ENCODE data around the gene NUDT16L1.

GRCh38 chr16:4648917-4649316 lies 44.4 kb upstream of the NUDT16L1 start:
- TF ChIP-seq NFYB (CRISPR knock-in tag; conservative IDR thresholded peaks at IDR 0.05; ENCODE audit: low read depth) (no peak), ELF4 (CRISPR knock-in tag; IDR thresholded peaks at IDR 0.05; ENCODE audit: low read depth) (no peak), SP1 (CRISPR knock-in tag; conservative IDR thresholded peaks at IDR 0.05) (no peak), AFF4 (CRISPR knock-in tag; IDR thresholded peaks at IDR 0.05; ENCODE audit: borderline replicate concordance) (no peak), ZNF396 (CRISPR knock-in tag; IDR thresholded peaks at IDR 0.05; ENCODE audit: borderline replicate concordance) (no peak), ZBTB43 (CRISPR knock-in tag; IDR thresholded peaks at IDR 0.05) (no peak)
- TF ChIP-seq, protein P1, sequence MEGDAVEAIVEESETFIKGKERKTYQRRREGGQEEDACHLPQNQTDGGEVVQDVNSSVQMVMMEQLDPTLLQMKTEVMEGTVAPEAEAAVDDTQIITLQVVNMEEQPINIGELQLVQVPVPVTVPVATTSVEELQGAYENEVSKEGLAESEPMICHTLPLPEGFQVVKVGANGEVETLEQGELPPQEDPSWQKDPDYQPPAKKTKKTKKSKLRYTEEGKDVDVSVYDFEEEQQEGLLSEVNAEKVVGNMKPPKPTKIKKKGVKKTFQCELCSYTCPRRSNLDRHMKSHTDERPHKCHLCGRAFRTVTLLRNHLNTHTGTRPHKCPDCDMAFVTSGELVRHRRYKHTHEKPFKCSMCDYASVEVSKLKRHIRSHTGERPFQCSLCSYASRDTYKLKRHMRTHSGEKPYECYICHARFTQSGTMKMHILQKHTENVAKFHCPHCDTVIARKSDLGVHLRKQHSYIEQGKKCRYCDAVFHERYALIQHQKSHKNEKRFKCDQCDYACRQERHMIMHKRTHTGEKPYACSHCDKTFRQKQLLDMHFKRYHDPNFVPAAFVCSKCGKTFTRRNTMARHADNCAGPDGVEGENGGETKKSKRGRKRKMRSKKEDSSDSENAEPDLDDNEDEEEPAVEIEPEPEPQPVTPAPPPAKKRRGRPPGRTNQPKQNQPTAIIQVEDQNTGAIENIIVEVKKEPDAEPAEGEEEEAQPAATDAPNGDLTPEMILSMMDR (IDR thresholded peaks at IDR 0.05), result no peak
- TF ChIP-seq, protein P2, sequence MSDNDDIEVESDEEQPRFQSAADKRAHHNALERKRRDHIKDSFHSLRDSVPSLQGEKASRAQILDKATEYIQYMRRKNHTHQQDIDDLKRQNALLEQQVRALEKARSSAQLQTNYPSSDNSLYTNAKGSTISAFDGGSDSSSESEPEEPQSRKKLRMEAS (CRISPR knock-in tag; IDR thresholded peaks at IDR 0.05), result no peak
